Measurements from ENCODE around the gene CREBL2. TPM values are rescaled to one million over a fixed set of nuclear protein-coding genes. Genes with fewer than 3 reads are reported as not detected.
"Not testable (repeated sequence)": the region's sequence is repeated elsewhere in the genome, so short reads cannot be mapped to it uniquely, and the experiment has no call there.

The CREBL2 gene
- total RNA-seq, 1 experiment from 2014 or later, result 20.4 TPM

GRCh38 chr12:12586879-12587675, 24.6 kb upstream of the CREBL2 start:
- intact Hi-C loops (cut with micrococcal nuclease; ENCODE audit: unreplicated experiment), result no loop called here
- H3K27ac Mint-ChIP-seq (ENCODE audit: unreplicated experiment), result no peak overlapping the region
- H3K36me3 Mint-ChIP-seq (ENCODE audit: insufficient read depth, unreplicated experiment), result peaks cover 5% of the 10 kb centered on the region
- no peak for TF ChIP-seq CTCF (IDR thresholded peaks at IDR 0.05; ENCODE audit: unreplicated experiment)
- BruUV-seq (replicated peaks), result no TSS peak
- CTCF ChIA-PET, result interaction anchor here (0.6 to 1.2 kb wide), 5 partner anchors 11 to 345 kb away, joined by 3 read pairs; partner anchors contain the start of gene CREBL2
- H3K9me3 Mint-ChIP-seq (ENCODE audit: low read depth, unreplicated experiment), result peaks cover 3% of the 10 kb centered on the region
- H3K4me1 Mint-ChIP-seq (ENCODE audit: low read depth, unreplicated experiment), result peaks cover 45% of the 10 kb centered on the region
- peaks cover 15% of the 10 kb centered on the region for H3K27me3 Mint-ChIP-seq (ENCODE audit: unreplicated experiment)
- DNase-seq, result no peak
- no peak overlapping the region for H3K4me3 Mint-ChIP-seq (ENCODE audit: low read depth, unreplicated experiment)

DNA sequence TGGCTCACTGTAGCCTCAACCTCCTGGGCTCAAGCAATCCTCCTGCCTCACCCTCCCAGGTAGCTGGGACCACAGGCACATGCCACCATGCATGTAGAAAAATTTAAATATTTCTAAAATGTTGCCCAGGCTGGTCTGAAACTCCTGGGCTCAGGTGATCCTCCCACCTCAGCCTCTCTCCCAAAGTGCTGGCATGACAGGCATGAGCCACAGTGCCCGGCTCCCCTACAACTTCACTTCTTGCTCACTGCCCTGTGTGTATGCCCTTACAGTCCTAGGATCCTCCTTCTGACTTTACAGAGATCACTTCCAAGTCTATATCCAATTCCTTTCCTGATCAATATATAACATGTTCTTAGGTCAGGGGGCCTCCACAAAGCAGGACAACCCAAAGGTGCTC, 23.8 kb upstream of the CREBL2 start:
- H3K9me3 Mint-ChIP-seq (ENCODE audit: low read depth, unreplicated experiment), result peaks cover 3% of the 10 kb centered on the region
- H3K4me1 Mint-ChIP-seq (ENCODE audit: low read depth, unreplicated experiment), result peaks cover 49% of the 10 kb centered on the region
- H3K36me3 Mint-ChIP-seq (ENCODE audit: insufficient read depth, unreplicated experiment), result peaks cover 5% of the 10 kb centered on the region
- peaks cover 15% of the 10 kb centered on the region for H3K27me3 Mint-ChIP-seq (ENCODE audit: unreplicated experiment)
- no TSS peak for BruUV-seq (replicated peaks)
- intact Hi-C loops (cut with micrococcal nuclease; ENCODE audit: unreplicated experiment), result no loop called here
- no peak overlapping the region for H3K27ac Mint-ChIP-seq (ENCODE audit: unreplicated experiment)
- TF ChIP-seq CTCF (IDR thresholded peaks at IDR 0.05; ENCODE audit: unreplicated experiment), result no peak
- no peak for DNase-seq
- H3K4me3 Mint-ChIP-seq (ENCODE audit: low read depth, unreplicated experiment), result no peak overlapping the region
- CTCF ChIA-PET, result interaction anchor here (0.6 kb wide), 1 partner anchor 346 kb away, joined by 3 read pairs; no protein-coding TSS in a partner anchor

DNA sequence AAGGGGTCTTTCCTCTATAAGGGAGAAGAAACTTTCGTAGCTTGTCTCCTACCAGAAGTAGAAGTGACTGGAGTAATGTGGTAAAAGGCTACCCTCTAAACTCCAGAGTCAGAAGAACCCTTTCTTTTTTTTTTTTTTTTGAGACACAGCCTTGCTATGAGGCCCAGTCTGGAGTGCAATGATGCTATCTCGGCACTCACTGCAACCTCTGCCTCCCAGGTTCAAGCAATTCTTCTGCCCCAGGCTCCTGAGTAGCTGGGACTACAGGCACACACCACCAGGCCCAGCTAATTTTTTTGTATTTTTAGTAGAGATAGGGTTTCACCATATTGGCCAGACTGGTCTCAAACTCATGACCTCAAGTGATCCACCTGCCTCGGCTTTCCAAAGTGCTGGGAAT, 23.2 kb upstream of the CREBL2 start:
- H3K27ac Mint-ChIP-seq (ENCODE audit: unreplicated experiment); CTCF ChIA-PET; H3K36me3 Mint-ChIP-seq (ENCODE audit: insufficient read depth, unreplicated experiment); DNase-seq; H3K4me3 Mint-ChIP-seq (ENCODE audit: low read depth, unreplicated experiment); intact Hi-C loops (cut with micrococcal nuclease; ENCODE audit: unreplicated experiment); BruUV-seq (replicated peaks); H3K9me3 Mint-ChIP-seq (ENCODE audit: low read depth, unreplicated experiment): not testable (repeated sequence)
- Mint-ChIP-seq H3K27me3 (ENCODE audit: unreplicated experiment) (peaks cover 15% of the 10 kb centered on the region), H3K4me1 (ENCODE audit: low read depth, unreplicated experiment) (peaks cover 49% of the 10 kb centered on the region)

GRCh38 chr12:12590961-12591360, 20.7 kb upstream of the CREBL2 start:
- DNase-seq, result no peak
- intact Hi-C loops (cut with micrococcal nuclease; ENCODE audit: unreplicated experiment), result no loop called here
- BruUV-seq (replicated peaks), result no TSS peak
- TF ChIP-seq CTCF (IDR thresholded peaks at IDR 0.05; ENCODE audit: unreplicated experiment), result no peak
- Mint-ChIP-seq H3K27ac (ENCODE audit: unreplicated experiment) (no peak overlapping the region), H3K36me3 (ENCODE audit: insufficient read depth, unreplicated experiment) (peaks cover 5% of the 10 kb centered on the region), H3K27me3 (ENCODE audit: unreplicated experiment) (peaks cover 15% of the 10 kb centered on the region), H3K9me3 (ENCODE audit: low read depth, unreplicated experiment) (peaks cover 3% of the 10 kb centered on the region), H3K4me1 (ENCODE audit: low read depth, unreplicated experiment) (peaks cover 25% of the 10 kb centered on the region), H3K4me3 (ENCODE audit: low read depth, unreplicated experiment) (no peak overlapping the region)
- CTCF ChIA-PET, result no interaction called here

DNA sequence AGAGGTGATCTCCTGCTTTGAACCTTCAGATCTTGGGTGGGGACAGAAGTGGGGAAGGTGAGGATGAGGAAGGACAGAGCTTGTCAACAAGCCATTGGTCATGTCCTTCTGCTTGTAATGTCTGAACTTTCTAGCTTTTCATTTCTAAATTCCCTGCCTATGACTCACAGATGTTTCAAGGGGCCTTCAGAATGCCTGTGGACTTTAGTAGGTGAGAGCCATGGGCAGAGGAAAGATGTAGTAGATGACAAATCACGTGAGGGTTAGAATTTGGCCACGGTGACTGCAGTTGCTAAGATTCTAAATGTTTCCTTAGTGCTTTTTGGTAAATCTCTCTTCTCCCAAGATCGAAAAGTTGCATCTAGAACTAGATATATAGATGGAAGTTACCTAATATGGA, 18.7 kb upstream of the CREBL2 start:
- no peaks in the 10 kb centered on the region for H3K36me3 Mint-ChIP-seq (ENCODE audit: insufficient read depth, unreplicated experiment)
- intact Hi-C loops (cut with micrococcal nuclease; ENCODE audit: unreplicated experiment), result no loop called here
- H3K27ac Mint-ChIP-seq (ENCODE audit: unreplicated experiment), result no peak overlapping the region
- peak; percentile 9 for DNase-seq
- no TSS peak for BruUV-seq (replicated peaks)
- peaks cover 15% of the 10 kb centered on the region for H3K27me3 Mint-ChIP-seq (ENCODE audit: unreplicated experiment)
- H3K9me3 Mint-ChIP-seq (ENCODE audit: low read depth, unreplicated experiment), result peaks cover 3% of the 10 kb centered on the region
- H3K4me1 Mint-ChIP-seq (ENCODE audit: low read depth, unreplicated experiment), result peaks cover 12% of the 10 kb centered on the region
- H3K4me3 Mint-ChIP-seq (ENCODE audit: low read depth, unreplicated experiment), result no peak overlapping the region
- CTCF ChIA-PET, result interaction anchor here (2.0 kb wide), 1 partner anchor 14 kb away, joined by 9 read pairs; no protein-coding TSS in a partner anchor
- TF ChIP-seq CTCF (IDR thresholded peaks at IDR 0.05; ENCODE audit: unreplicated experiment), result no peak

- BruUV-seq (replicated peaks); H3K36me3 Mint-ChIP-seq (ENCODE audit: insufficient read depth, unreplicated experiment); H3K27ac Mint-ChIP-seq (ENCODE audit: unreplicated experiment); DNase-seq; H3K27me3 Mint-ChIP-seq (ENCODE audit: unreplicated experiment); CTCF ChIA-PET; intact Hi-C loops (cut with micrococcal nuclease; ENCODE audit: unreplicated experiment); H3K9me3 Mint-ChIP-seq (ENCODE audit: low read depth, unreplicated experiment); H3K4me3 Mint-ChIP-seq (ENCODE audit: low read depth, unreplicated experiment): not testable (repeated sequence)
- peaks cover 27% of the 10 kb centered on the region for H3K4me1 Mint-ChIP-seq (ENCODE audit: low read depth, unreplicated experiment)
These were observed 15.7 kb upstream of the CREBL2 start for GRCh38 chr12:12595929-12596328.

DNA sequence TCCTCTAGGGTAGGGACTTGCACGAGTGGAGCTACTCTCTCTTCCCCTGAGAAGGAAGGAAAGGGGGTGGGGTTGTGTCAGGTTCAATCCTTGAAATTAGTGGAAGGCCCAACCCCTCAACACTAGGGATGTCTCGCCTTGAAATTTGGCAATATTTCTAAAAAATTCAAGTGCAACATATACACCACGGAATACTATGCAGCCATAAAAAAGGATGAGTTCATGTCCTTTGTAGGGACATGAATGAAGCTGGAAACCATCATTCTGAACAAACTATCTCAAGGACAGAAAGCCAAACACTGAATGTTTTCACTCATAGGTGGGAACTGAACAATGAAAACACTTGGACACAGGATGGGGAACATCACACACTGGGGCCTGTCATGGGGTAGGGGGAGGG, 15.1 kb upstream of the CREBL2 start:
- peaks cover 27% of the 10 kb centered on the region for H3K4me1 Mint-ChIP-seq (ENCODE audit: low read depth, unreplicated experiment)
- H3K27me3 Mint-ChIP-seq (ENCODE audit: unreplicated experiment); intact Hi-C loops (cut with micrococcal nuclease; ENCODE audit: unreplicated experiment); CTCF ChIA-PET; DNase-seq; H3K27ac Mint-ChIP-seq (ENCODE audit: unreplicated experiment); H3K36me3 Mint-ChIP-seq (ENCODE audit: insufficient read depth, unreplicated experiment); H3K4me3 Mint-ChIP-seq (ENCODE audit: low read depth, unreplicated experiment); BruUV-seq (replicated peaks); H3K9me3 Mint-ChIP-seq (ENCODE audit: low read depth, unreplicated experiment): not testable (repeated sequence)
